HG03135 (cell line): ENCODE results near the gene HBEGF.
"Not testable (repeated sequence)": the region's sequence is repeated elsewhere in the genome, so short reads cannot be mapped to it uniquely, and the experiment has no call there.

Experiments
- ATAC-seq: cut with Tn5 transposase; IDR thresholded peaks from one replicate; pipeline ENCODE4 v1.9.1; 2021; ENCODE audit warnings: mild to moderate bottlenecking, moderate library complexity; ENCODE audit not compliant: unreplicated experiment

The HBEGF gene

GRCh38 chr5:140361901-140362300 lies 15.5 kb upstream of the HBEGF start:
- no peak for ATAC-seq

- no peak for ATAC-seq
Observed at GRCh38 chr5:140360681-140361479, 14.5 kb upstream of the HBEGF start.

GRCh38 chr5:140360101-140360500 lies 13.7 kb upstream of the HBEGF start, which contains the start of gene SLC4A9:
SLC4A9 (plus strand) TSS chr5:140360194; CDS start chr5:140360237, 43 bp downstream.
- ATAC-seq: no peak

- ATAC-seq: no peak
Observed at GRCh38 chr5:140358738-140359310, 12.4 kb upstream of the HBEGF start.

- peak; percentile 93 for ATAC-seq
Observed at GRCh38 chr5:140357726-140358093, 11.3 kb upstream of the HBEGF start.

GRCh38 chr5:140356853-140357725 lies 10.7 kb upstream of the HBEGF start:
- peak; percentile 22 for ATAC-seq

GRCh38 chr5:140355546-140355945 lies 9.1 kb upstream of the HBEGF start:
- ATAC-seq: no peak

GRCh38 chr5:140351609-140352334 lies 5.4 kb upstream of the HBEGF start:
- peak; percentile 53 for ATAC-seq

- ATAC-seq: no peak
Observed at GRCh38 chr5:140349244-140349643, 2.8 kb upstream of the HBEGF start.

- no peak for ATAC-seq
Observed at GRCh38 chr5:140348104-140348503, 1.7 kb upstream of the HBEGF start.

- ATAC-seq: no peak
Observed at GRCh38 chr5:140347360-140347759, 957 bp upstream of the HBEGF start.

GRCh38 chr5:140345919-140346347 lies 470 bp downstream of the HBEGF start:
- ATAC-seq: peak; percentile 27

GRCh38 chr5:140344683-140345423 lies 1.6 kb downstream of the HBEGF start:
- ATAC-seq: no peak

- ATAC-seq: not testable (repeated sequence)
Observed at GRCh38 chr5:140343849-140344248, 2.6 kb downstream of the HBEGF start.

GRCh38 chr5:140342896-140343295 lies 3.5 kb downstream of the HBEGF start:
- no peak for ATAC-seq

- no peak for ATAC-seq
Observed at GRCh38 chr5:140342287-140342686, 4.1 kb downstream of the HBEGF start.

- no peak for ATAC-seq
Observed at GRCh38 chr5:140341591-140341990, 4.8 kb downstream of the HBEGF start.

- ATAC-seq: no peak
Observed at GRCh38 chr5:140340605-140341121, 5.7 kb downstream of the HBEGF start.

- no peak for ATAC-seq
Observed at GRCh38 chr5:140339636-140340035, 6.8 kb downstream of the HBEGF start.

GRCh38 chr5:140338908-140339307 lies 7.5 kb downstream of the HBEGF start:
- no peak for ATAC-seq
